Fibroblast of peridontal ligament (primary cell): ENCODE measurements around the gene TOP3B.
A peak's percentile ranks its signal among the peaks of the same experiment; 100 is the strongest.

Experiments used
- DNase-seq: peaks from one replicate; pipeline ENCODE4 v3.0.0-alpha.2; 2010; ENCODE audit errors: extremely low read depth

TOP3B gene

GRCh38 chr22:22011964-22012363 lies 29.4 kb upstream of the TOP3B start:
- DNase-seq: no peak

GRCh38 chr22:22010358-22010757 lies 27.8 kb upstream of the TOP3B start:
- DNase-seq: no peak

DNA sequence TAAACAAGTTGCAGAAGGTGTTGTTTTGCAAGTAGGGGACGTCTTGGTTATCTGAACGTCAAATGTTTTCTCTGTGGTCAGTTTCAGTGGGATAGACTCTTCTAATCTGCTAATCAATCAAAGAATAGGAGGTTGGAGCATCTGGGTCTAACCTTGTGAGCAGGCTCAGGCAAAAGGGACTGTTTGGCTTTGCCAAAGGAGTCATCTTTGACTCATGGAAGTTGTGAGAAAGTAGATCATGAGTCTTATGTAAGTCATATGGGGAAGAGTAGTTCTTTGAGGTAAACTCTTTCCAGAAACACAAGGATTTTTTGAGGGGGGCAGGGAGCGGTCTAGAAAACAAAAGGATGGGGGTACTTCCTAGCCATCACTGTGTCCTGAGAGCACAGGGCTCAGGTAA lies 27.1 kb upstream of the TOP3B start:
- no peak for DNase-seq

- DNase-seq: no peak
Measured at GRCh38 chr22:22006596-22006990, 24.0 kb upstream of the TOP3B start.

- no peak for DNase-seq
Measured at GRCh38 chr22:22005945-22006595, 23.5 kb upstream of the TOP3B start.

- no peak for DNase-seq
Measured at GRCh38 chr22:22003233-22003632, 20.6 kb upstream of the TOP3B start.

DNA sequence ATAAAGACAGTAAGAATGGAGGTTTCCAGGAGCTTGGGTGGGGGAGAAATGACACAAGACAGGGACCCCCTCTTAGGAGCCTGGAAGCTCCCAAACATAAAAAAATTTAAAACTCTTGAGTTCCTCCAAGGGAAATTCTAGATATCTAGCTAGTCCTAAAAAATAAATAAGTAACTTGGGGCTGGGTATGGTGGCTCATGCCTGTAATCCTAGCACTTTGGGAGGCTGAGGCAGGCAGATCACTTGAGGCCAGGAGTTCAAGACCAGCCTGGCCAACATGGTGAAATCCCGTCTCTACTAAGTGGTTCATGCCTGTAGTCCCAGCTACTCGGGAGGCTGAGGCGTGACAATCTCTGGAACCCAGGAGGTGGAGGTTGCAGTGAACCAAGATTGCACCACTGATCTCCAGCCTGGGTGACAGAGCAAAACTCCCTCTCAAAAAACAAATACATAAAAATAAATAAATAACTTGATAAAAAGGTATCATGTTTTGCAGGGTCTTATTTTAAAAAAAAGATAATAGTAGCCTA lies 20.0 kb upstream of the TOP3B start:
- DNase-seq: no peak

DNA sequence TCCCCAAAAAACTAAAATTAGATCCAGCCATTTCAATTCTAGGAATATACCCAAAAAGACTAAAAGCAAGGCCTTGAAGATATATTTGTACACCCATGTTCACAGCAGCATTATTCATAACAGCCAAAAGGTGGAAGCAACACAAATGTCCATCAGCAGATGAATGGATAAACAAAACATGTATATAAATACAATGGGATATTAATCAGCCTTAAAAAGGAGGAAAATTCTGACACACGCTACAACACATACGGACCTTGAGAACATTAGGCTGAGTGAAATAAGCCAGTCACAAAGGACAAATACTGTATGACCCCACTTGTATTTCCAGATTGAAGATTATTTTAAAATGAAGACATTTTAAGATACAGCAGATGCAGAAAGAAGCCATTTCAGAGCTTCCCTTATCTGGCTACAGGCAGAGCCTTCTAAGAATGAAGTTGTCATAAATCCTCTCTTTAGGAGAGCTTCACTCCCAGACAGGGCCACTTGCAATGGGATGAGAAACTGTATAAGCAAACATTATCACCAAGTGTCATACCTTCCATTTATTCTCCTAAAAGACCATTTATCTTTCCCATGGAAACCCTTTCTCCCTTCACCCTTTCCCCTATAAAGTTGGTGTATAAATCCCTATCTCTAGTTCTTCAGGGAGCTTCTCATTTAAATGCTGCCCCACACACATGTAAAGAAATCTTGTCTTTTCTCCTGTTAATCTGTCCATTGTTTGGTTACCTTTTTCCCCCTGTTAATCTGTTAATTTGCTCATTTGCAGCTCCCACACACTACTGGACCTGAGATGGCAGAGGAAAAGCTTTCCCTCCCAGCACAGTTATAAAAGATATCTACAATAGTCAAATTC lies 19.3 kb upstream of the TOP3B start:
- no peak for DNase-seq

GRCh38 chr22:21998595-21999247 lies 16.1 kb upstream of the TOP3B start:
- no peak for DNase-seq

DNA sequence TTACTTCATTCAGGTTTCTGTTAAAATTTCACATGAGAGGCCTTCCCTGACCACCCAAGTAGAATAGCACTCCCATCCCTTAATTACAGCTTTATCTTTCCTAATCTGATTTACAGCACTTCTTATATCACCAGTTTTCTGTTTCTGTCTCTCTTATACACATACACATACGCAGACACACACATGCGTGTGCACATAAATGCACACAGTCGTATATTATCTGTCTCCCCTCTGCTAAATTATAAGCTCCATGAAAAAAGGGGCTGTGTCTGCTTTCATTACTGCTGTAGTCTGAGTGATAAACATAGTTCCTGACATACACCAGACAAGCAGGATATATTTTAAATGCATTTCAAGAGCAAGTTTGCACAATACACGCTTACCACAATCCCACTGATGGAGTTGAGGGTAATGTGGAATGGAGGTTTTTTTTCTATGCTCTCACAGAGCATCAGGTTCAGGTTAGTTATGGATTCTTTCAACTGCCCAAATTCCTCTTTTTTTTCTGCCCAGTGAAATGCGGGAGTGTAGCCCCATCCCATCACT lies 13.7 kb upstream of the TOP3B start:
- DNase-seq: no peak

DNA sequence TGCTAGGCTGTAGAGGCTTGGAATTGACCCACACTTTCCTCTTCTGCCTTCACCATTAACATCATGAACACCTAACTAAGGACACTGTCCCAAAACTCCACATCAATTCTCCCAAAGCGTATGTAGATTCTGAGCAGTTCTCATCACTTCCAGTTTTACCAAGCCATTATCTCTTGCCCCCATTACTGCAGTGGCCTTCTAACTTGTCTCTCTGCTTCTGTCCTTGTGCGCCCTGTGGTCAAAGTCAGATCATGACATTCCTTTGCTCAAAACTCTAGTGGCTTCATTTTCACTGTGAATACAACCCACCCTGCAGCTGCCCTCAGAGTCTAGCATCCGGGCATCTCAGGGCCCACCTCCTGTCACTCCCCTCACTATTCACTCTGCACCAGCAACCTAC lies 13.1 kb upstream of the TOP3B start:
- DNase-seq: no peak

- DNase-seq: no peak
Measured at GRCh38 chr22:21994881-21995444, 12.4 kb upstream of the TOP3B start.

DNA sequence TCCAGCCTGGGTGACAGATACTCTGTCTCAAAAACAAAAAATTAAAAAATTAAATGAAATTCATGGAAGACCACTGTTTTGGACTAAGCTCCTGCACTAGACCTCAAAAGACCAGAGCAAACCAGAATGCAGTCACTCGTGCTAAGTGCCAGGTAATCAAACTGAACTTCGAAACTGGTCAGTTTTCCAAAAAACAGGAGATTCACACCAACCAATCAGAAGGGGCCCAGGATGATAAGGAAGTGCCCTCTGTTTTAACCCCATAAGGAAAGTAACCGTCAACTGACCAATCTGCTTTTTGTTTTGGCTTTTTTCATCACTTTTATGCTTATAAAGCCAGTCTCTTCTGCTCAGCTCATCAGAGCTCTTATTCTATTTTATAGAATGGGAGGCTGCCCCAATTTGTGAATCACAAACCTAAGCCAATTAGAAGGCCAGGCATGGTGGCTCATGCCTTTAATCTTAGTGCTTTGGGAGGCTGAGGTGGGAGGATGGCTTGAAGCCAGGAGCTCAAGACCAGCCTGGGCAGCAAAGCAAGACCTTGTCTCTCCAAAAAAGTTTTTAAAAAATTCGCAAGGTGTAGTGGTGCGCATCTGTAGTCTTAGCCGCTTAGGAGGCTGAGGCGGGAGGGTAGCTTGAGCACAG lies 10.1 kb upstream of the TOP3B start:
- DNase-seq: no peak

DNA sequence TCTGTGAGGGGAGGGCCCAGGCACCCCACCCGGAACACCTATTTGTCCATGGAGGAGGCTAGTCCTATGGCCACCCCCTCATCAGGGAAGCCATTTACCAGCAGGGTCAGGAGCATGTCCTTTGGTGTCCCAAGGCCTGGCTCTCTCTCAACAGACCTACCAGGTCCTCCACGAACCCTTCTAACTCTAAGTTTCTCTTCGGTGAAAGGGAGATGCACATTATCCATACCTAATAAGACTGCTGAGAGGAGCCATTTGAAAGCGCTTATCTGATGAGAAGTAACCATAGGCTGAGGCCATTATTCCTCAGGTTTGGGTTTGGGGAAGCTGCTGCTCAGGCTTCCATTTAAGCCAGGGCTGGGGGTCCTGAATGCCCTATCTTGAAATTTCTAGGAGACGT lies 9.2 kb upstream of the TOP3B start:
- DNase-seq: no peak

DNA sequence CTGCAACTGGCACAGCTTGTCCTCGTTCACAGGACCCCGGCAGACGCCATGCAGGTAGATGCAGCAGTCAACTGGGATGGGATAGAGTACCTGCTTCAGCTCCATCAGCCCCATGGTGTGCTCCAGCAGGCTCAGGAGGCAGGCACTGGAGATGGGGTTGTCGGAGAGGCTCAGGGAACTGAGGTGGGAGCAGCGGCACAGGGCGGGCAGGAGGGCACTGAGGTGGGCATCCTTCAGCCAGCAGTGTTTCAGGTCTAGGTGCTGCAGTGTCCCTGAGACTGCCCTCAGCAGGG lies 8.7 kb upstream of the TOP3B start:
- DNase-seq: no peak

- no peak for DNase-seq
Measured at GRCh38 chr22:21990445-21991303, 8.1 kb upstream of the TOP3B start.

DNA sequence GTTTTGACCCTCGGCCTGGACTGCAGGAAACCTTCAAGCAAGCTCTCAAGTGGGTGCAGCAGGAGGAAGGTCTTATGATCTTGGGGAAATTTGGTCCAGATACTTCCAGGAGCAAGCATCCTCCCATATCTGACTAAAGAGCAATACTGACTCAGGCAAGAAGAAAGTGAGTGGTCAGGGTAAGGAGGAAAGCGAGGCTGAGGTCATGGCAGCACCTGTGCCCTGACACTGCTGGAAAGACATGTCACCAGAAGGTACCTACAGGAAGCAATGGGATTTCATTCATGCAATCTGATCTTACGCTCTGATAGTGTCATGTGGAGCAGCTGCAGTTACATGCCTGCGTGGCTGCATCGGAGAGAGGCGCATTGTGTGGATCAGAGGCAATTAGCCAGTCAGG lies 6.5 kb upstream of the TOP3B start:
- DNase-seq: no peak

DNA sequence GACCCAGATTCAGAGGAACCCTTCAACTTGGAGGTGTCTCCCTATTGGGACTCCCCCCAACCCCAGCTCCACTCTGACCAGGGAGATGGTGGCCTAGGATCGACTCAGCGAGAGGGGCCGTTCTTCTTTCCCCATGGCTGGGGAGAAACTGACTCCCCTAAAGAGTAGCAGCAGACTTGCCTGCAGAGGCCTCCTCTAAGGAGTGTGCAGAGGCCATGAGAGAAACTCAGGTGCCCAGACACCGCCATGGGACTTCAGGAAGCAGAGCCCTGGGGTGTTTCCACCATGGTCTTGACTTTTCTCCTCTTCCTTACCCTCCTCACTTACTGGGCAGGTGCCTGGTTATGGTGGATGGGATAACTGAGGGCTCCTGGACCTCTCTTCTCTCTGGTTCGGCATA lies 2.6 kb upstream of the TOP3B start:
- no peak for DNase-seq

DNA sequence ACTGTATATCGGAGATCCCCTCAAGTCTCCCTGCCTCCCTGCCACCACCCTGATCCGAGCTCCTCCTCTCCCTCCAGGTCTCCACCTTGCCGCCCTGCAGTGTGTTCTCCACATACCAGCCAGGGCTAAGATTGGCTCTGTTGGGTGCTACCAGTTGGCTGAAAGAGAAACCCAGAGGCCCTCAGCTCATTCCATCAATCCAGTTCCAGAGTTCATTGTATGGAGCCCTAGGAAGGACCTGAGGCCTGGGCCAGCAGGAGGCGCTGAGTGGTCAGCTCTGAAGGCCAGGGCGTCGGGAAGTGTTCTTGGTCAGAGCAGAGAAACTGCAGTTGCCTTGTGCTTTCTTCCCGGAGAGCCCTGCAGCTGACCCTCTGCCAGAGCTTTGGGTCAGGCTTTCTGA lies 2.2 kb upstream of the TOP3B start:
- DNase-seq: peak; percentile 18

- DNase-seq: no peak
Measured at GRCh38 chr22:21981874-21982273, 713 bp downstream of the TOP3B start.

GRCh38 chr22:21980547-21980946 lies 2.0 kb downstream of the TOP3B start:
- DNase-seq: no peak
